Smooth muscle cell (in vitro differentiated cells): Measurements from ENCODE around the gene MDH2. TPM values are rescaled to one million over a fixed set of nuclear protein-coding genes. Genes with fewer than 3 reads are reported as not detected.
"Not testable (repeated sequence)": the region's sequence is repeated elsewhere in the genome, so short reads cannot be mapped to it uniquely, and the experiment has no call there.

Experiments
- DNase-seq: peaks from one replicate; lab custom pipeline; 2025; ENCODE audit not compliant: unreplicated experiment; lab: John Stamatoyannopoulos, UW
- H2AFZ ChIP-seq: fragments of 200-600 bp; sonication (generic); 2 replicates; pipeline ENCODE4 v1.6.0; 2016; ENCODE audit warnings: antibody characterized with exemption, low read depth, mild to moderate bottlenecking
- H3F3A ChIP-seq: fragments of 200-600 bp; sonication (generic); 2 replicates; pipeline ENCODE4 v1.6.0; 2017; ENCODE audit warnings: antibody characterized with exemption, low read depth
- H3K27ac ChIP-seq: fragments of 200-600 bp; sonication (generic); 2 replicates; pipeline ENCODE4 v1.5.1; 2016; ENCODE audit warnings: low read depth, mild to moderate bottlenecking
- H3K27me3 ChIP-seq: fragments of 200-600 bp; sonication (generic); 2 replicates; pipeline ENCODE4 v1.6.1; 2016; ENCODE audit warnings: low read depth, mild to moderate bottlenecking
- H3K36me3 ChIP-seq: fragments of 200-600 bp; sonication (generic); 2 replicates; pipeline ENCODE4 v1.5.1; 2016; ENCODE audit warnings: low read depth
- H3K4me1 ChIP-seq: fragments of 200-600 bp; sonication (generic); 2 replicates; pipeline ENCODE4 v1.5.1; 2016; ENCODE audit warnings: low read depth
- H3K4me2 ChIP-seq: fragments of 200-600 bp; sonication (generic); 2 replicates; pipeline ENCODE4 v1.6.0; 2016; ENCODE audit warnings: mild to moderate bottlenecking
- H3K4me3 ChIP-seq: fragments of 200-600 bp; sonication (generic); 2 replicates; pipeline ENCODE4 v1.5.1; 2016; ENCODE audit warnings: mild to moderate bottlenecking
- H3K79me2 ChIP-seq: fragments of 200-600 bp; sonication (generic); 2 replicates; pipeline ENCODE4 v1.6.0; 2016; ENCODE audit warnings: low read depth, mild to moderate bottlenecking
- H3K9ac ChIP-seq: fragments of 200-600 bp; sonication (generic); 2 replicates; pipeline ENCODE4 v1.6.0; 2016; ENCODE audit warnings: low read depth
- H3K9me3 ChIP-seq: fragments of 200-600 bp; sonication (generic); replicated peaks from 2 replicates; pipeline ENCODE4 v1.5.1; 2016; ENCODE audit warnings: low read depth
- H4K20me1 ChIP-seq: fragments of 200-600 bp; sonication (generic); 2 replicates; pipeline ENCODE4 v1.6.0; 2016; ENCODE audit warnings: low read depth
- CTCF ChIP-seq: fragments of 200-600 bp; sonication (generic); IDR thresholded peaks from 2 replicates; pipeline ENCODE4 v1.5.1; 2017; ENCODE audit warnings: borderline replicate concordance, mild to moderate bottlenecking, antibody characterized with exemption; ENCODE audit not compliant: insufficient read depth, poor library complexity, severe bottlenecking
- WGBS: methylation state at CpG from one replicate; pipeline ENCODE4 v1.1.7; 2016; ENCODE audit warnings: low lambda C conversion rate; 5-methylcytosine and 5-hydroxymethylcytosine counted together
- polyA plus RNA-seq: library from polyadenylated mRNA; unstranded; fragments of >200 nt; fragmentation: Nextera tagmentation; extraction: Ambion mirVana; gene quantifications from 2 replicates; pipeline ENCODE4 v1.2.1, GENCODE V29; 2016
- total RNA-seq: library from RNA; depleted of rRNA; stranded (reverse); fragments of >200 nt; gene quantifications from 2 replicates; pipeline ENCODE4 v1.2.3, GENCODE V29; 2014

Gene MDH2
- total and polyA plus RNA-seq, 2 experiments from 2014 or later, result 57.0 to 216 TPM

- Histone ChIP-seq H3K27me3 (no peaks in the 10 kb centered on the region), H2AFZ (no peak overlapping the region), H3K9me3 (no peaks in the 10 kb centered on the region), H3F3A (peaks cover 3% of the 10 kb centered on the region), H3K27ac (no peak overlapping the region), H3K36me3 (peaks cover 11% of the 10 kb centered on the region), H3K4me3 (no peak overlapping the region), H3K79me2 (peaks cover 33% of the 10 kb centered on the region), H3K4me2 (no peak overlapping the region), H3K4me1 (no peaks in the 10 kb centered on the region), H4K20me1 (peaks cover 49% of the 10 kb centered on the region), H3K9ac (no peak overlapping the region)
- WGBS, result over 99% methylated on average over 11 of the region's 11 CpGs
- no peak for DNase-seq
- TF ChIP-seq CTCF, result no peak
These were observed 9.9 kb downstream of the MDH2 start for GRCh38 chr7:76057813-76058145.

- H3F3A ChIP-seq, H3K9ac ChIP-seq, DNase-seq, H3K4me3 ChIP-seq, H3K27ac ChIP-seq, H2AFZ ChIP-seq, H3K4me2 ChIP-seq, H3K4me1 ChIP-seq, H3K27me3 ChIP-seq, H3K9me3 ChIP-seq: not testable (repeated sequence)
- H4K20me1 ChIP-seq, result peaks cover 39% of the 10 kb centered on the region
- peaks cover 24% of the 10 kb centered on the region for H3K79me2 ChIP-seq
- H3K36me3 ChIP-seq, result peaks cover 11% of the 10 kb centered on the region
- WGBS, result 98% methylated on average over 7 of the region's 7 CpGs
These were observed 10.8 kb downstream of the MDH2 start for GRCh38 chr7:76058745-76059144.

- Histone ChIP-seq H3K79me2 (peaks cover 10% of the 10 kb centered on the region), H3F3A (peaks cover 4% of the 10 kb centered on the region), H3K27me3 (no peaks in the 10 kb centered on the region), H3K4me1 (no peaks in the 10 kb centered on the region), H3K9me3 (no peaks in the 10 kb centered on the region), H3K27ac (no peak overlapping the region), H3K4me3 (no peak overlapping the region), H3K9ac (no peak overlapping the region), H3K4me2 (no peak overlapping the region), H4K20me1 (peaks cover 18% of the 10 kb centered on the region), H2AFZ (no peak overlapping the region), H3K36me3 (peaks cover 11% of the 10 kb centered on the region)
- no peak for DNase-seq
- WGBS, result 97% methylated on average over 6 of the region's 6 CpGs
- TF ChIP-seq CTCF, result no peak
These were observed 12.9 kb downstream of the MDH2 start for GRCh38 chr7:76060842-76061241.

GRCh38 chr7:76062254-76062653, 14.3 kb downstream of the MDH2 start:
- H3K4me1 ChIP-seq, result no peaks in the 10 kb centered on the region
- peaks cover 6% of the 10 kb centered on the region for H3F3A ChIP-seq
- 97% methylated on average over 15 of the region's 15 CpGs for WGBS
- no peak overlapping the region for H3K4me2 ChIP-seq
- no peak overlapping the region for H3K4me3 ChIP-seq
- H3K27me3 ChIP-seq, result no peaks in the 10 kb centered on the region
- no peaks in the 10 kb centered on the region for H3K9me3 ChIP-seq
- no peak overlapping the region for H3K9ac ChIP-seq
- no peak overlapping the region for H2AFZ ChIP-seq
- peaks cover 11% of the 10 kb centered on the region for H3K36me3 ChIP-seq
- no peak overlapping the region for H3K27ac ChIP-seq
- no peak for TF ChIP-seq CTCF
- no peak for DNase-seq
- H3K79me2 ChIP-seq, result no peaks in the 10 kb centered on the region
- H4K20me1 ChIP-seq, result peaks cover 4% of the 10 kb centered on the region
